DOHH2 (cell line): Measurements from ENCODE around the gene RBMS3.

Experiments
- H3F3A ChIP-seq: fragments of 200-600 bp; sonication (generic), shearing (Covaris generic); 2 replicates; pipeline ENCODE4 v1.6.0; 2016; ENCODE audit warnings: antibody characterized with exemption, mild to moderate bottlenecking; ENCODE audit not compliant: control insufficient read depth, insufficient read depth
- H3K27ac ChIP-seq: fragments of 200-600 bp; sonication (generic); 2 replicates; pipeline ENCODE4 v1.5.1; 2014; ENCODE audit warnings: low read depth, mild to moderate bottlenecking, low read length, moderate library complexity
- H3K27me3 ChIP-seq: fragments of 200-600 bp; sonication (generic); 2 replicates; pipeline ENCODE4 v1.6.1; 2014; ENCODE audit warnings: mild to moderate bottlenecking, low read length, mixed read lengths; ENCODE audit not compliant: control insufficient read depth
- H3K36me3 ChIP-seq: fragments of 200-600 bp; sonication (generic); 2 replicates; pipeline ENCODE4 v1.6.1; 2014; ENCODE audit warnings: mild to moderate bottlenecking, low read length, moderate library complexity, mixed read lengths; ENCODE audit not compliant: control insufficient read depth
- H3K4me1 ChIP-seq: fragments of 200-600 bp; sonication (generic); 2 replicates; pipeline ENCODE4 v1.6.1; 2014; ENCODE audit warnings: mild to moderate bottlenecking, low read length, mixed read lengths; ENCODE audit not compliant: control insufficient read depth
- H3K4me2 ChIP-seq: fragments of 200-600 bp; sonication (generic); 2 replicates; pipeline ENCODE4 v1.6.0; 2014; ENCODE audit warnings: mild to moderate bottlenecking, low read length, moderate library complexity
- H3K4me3 ChIP-seq: fragments of 200-600 bp; sonication (generic); 2 replicates; pipeline ENCODE4 v1.5.1; 2014; ENCODE audit warnings: mild to moderate bottlenecking, low read length, mixed read lengths
- H3K79me2 ChIP-seq: fragments of 200-600 bp; sonication (generic); 2 replicates; pipeline ENCODE4 v1.6.1; 2014; ENCODE audit warnings: mild to moderate bottlenecking, low read length, mixed read lengths; ENCODE audit not compliant: control insufficient read depth
- H3K9me2 ChIP-seq: fragments of 200-600 bp; sonication (generic); replicated peaks from 2 replicates; pipeline ENCODE4 v1.6.1; 2014; ENCODE audit warnings: mild to moderate bottlenecking, low read length, mixed read lengths; ENCODE audit not compliant: control insufficient read depth
- H3K9me3 ChIP-seq: fragments of 200-600 bp; sonication (generic); 2 replicates; pipeline ENCODE4 v1.6.1; 2014; ENCODE audit warnings: antibody characterized with exemption, low read length, mixed read lengths; ENCODE audit not compliant: control insufficient read depth, insufficient read depth
- H4K20me1 ChIP-seq: fragments of 200-600 bp; sonication (generic); 2 replicates; pipeline ENCODE4 v1.6.0; 2014; ENCODE audit warnings: low read depth, mild to moderate bottlenecking, antibody characterized with exemption, low read length, moderate library complexity; ENCODE audit not compliant: control insufficient read depth, insufficient read depth
- EZH2phosphoT487 ChIP-seq: fragments of 200-600 bp; sonication (generic); IDR thresholded peaks from 2 replicates; pipeline ENCODE4 v1.6.1; 2017; ENCODE audit warnings: borderline replicate concordance, mild to moderate bottlenecking, antibody characterized with exemption, low read length, moderate library complexity, mixed read lengths
- TF ChIP-seq, protein P1 (sequence below): fragments of 200-600 bp; sonication (generic); IDR thresholded peaks from one replicate; pipeline ENCODE4 v1.5.1; 2014; ENCODE audit warnings: antibody characterized with exemption, mild to moderate bottlenecking, low read depth, low read length; ENCODE audit not compliant: poor library complexity, severe bottlenecking

Gene RBMS3

DNA sequence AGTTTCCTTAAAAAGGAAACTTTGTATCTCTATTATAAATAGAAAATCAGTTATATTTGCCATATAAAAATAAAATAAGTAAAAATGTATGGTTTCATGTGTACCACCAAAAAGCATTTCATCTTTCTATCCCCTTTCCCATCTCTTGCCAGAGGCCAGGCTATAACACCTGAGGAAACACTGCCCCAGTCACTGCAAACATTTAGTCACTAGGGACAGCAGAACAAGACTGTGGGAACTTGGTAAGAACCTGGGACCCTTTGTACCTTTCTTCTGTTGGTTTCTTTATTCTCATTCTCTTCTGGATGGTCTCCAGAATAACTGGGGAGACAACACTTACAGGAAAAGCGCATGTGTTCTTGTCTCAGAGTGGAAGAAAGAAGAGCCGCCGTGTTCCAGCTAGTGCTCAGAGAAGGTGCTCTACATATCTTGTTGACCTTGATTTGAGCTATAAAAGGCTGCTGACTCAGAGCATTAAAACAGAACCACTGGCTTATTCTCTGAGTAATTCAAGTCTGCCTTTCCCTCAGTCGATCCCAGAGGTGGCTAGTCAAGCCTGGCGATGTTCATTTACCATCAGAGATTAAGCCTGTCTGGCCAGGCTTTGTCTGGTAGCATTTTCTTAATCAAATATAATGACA is 361.6 kb downstream of the RBMS3 start:
- Histone ChIP-seq H3K9me2 (no peaks in the 10 kb centered on the region), H3F3A (no peaks in the 10 kb centered on the region), H3K79me2 (no peaks in the 10 kb centered on the region), H3K4me2 (no peak overlapping the region), H3K4me1 (no peaks in the 10 kb centered on the region), H4K20me1 (no peaks in the 10 kb centered on the region), H3K27ac (no peak overlapping the region), H3K4me3 (no peak overlapping the region), H3K9me3 (no peaks in the 10 kb centered on the region), H3K27me3 (no peaks in the 10 kb centered on the region), H3K36me3 (no peaks in the 10 kb centered on the region)
- TF ChIP-seq EZH2phosphoT487: no peak
- TF ChIP-seq, protein P1, sequence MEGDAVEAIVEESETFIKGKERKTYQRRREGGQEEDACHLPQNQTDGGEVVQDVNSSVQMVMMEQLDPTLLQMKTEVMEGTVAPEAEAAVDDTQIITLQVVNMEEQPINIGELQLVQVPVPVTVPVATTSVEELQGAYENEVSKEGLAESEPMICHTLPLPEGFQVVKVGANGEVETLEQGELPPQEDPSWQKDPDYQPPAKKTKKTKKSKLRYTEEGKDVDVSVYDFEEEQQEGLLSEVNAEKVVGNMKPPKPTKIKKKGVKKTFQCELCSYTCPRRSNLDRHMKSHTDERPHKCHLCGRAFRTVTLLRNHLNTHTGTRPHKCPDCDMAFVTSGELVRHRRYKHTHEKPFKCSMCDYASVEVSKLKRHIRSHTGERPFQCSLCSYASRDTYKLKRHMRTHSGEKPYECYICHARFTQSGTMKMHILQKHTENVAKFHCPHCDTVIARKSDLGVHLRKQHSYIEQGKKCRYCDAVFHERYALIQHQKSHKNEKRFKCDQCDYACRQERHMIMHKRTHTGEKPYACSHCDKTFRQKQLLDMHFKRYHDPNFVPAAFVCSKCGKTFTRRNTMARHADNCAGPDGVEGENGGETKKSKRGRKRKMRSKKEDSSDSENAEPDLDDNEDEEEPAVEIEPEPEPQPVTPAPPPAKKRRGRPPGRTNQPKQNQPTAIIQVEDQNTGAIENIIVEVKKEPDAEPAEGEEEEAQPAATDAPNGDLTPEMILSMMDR: no peak

DNA sequence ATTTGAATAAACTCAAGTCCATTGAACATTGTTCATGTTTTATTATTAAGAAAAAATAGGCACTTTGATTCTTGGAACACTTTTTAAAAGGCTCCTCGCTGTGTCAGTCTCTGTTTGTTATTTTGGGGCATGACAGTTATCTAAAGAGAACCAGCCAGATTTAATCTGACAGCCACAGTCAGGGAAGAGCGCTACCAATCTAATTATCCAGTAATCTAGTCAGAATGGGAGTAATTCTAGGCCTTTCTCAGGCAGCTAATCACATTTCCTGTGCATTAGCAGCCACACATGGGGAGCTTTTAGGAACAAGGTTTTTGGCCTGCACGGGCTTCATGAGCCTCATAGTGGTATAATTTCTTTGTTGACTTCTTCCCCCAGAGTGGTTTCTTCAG is 362.2 kb downstream of the RBMS3 start:
- Histone ChIP-seq H3K4me2 (no peak overlapping the region), H3K27me3 (no peaks in the 10 kb centered on the region), H4K20me1 (no peaks in the 10 kb centered on the region), H3K4me3 (no peak overlapping the region), H3K4me1 (no peaks in the 10 kb centered on the region), H3K79me2 (no peaks in the 10 kb centered on the region), H3F3A (no peaks in the 10 kb centered on the region), H3K9me3 (no peaks in the 10 kb centered on the region), H3K36me3 (no peaks in the 10 kb centered on the region), H3K9me2 (no peaks in the 10 kb centered on the region), H3K27ac (no peak overlapping the region)
- TF ChIP-seq, protein P1: no peak
- TF ChIP-seq EZH2phosphoT487: no peak

DNA sequence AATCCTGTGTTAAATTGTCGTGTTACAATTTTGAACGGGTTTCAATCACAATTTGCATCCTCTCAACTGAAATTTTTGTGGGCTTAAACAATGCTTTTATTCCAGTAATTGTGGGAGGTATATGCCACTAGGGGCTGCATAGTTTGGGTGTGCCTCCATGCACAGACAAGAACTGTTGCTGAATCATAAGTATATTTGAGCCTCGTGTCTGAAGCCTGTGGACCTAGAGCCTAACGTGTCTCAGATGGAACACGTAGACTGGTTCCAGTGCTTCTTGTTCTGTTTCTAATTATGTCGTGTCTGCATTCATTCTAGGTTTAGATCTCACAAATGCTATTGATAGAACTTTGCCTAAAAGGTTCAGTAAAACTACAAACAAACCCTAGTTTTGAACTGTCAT is 363.4 kb downstream of the RBMS3 start:
- H4K20me1 ChIP-seq: no peaks in the 10 kb centered on the region
- no peaks in the 10 kb centered on the region for H3F3A ChIP-seq
- no peak for TF ChIP-seq EZH2phosphoT487

DNA sequence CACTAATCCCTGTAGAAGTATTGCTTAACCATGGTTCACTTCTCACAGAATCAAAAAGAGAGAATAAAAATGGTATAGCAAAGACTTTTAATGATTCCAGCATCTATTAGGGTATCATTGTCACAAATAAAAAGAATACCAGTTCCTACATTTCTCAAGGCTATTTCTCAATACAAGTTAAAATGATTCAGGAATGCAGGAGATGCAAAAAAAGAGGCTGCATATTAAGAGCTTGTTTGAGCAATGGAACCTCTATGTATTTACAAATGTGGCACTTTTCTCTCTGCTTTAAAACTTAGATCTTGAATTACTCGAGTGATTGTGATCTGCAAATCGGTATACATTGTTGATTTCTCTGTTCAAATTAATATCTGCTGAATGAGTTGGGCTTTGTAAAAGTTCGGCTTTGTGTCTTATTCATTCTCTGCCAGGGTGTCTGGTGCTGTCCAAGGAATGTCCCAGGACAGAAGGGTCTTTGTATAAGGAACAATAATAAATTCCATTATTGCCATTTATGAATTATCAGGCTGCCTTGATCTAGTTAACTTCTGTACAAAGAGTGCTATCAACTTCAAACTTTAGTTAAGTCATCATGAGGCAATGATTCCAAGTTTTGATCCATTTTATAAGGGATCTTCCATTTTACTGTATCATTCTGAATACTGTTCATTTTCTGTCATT is 364.2 kb downstream of the RBMS3 start:
- Histone ChIP-seq H3K4me2 (no peak overlapping the region), H3K4me1 (peaks cover 7% of the 10 kb centered on the region), H3K4me3 (no peak overlapping the region), H4K20me1 (no peaks in the 10 kb centered on the region), H3K27ac (no peak overlapping the region), H3F3A (no peaks in the 10 kb centered on the region), H3K9me3 (no peaks in the 10 kb centered on the region), H3K9me2 (no peaks in the 10 kb centered on the region), H3K27me3 (no peaks in the 10 kb centered on the region), H3K79me2 (no peaks in the 10 kb centered on the region), H3K36me3 (no peaks in the 10 kb centered on the region)
- TF ChIP-seq, protein P1: no peak

More for the DNA sequence above, 363.4 kb downstream of the RBMS3 start:
- Histone ChIP-seq H3K36me3 (no peaks in the 10 kb centered on the region), H3K9me2 (no peaks in the 10 kb centered on the region), H3K27ac (no peak overlapping the region), H3K4me3 (no peak overlapping the region), H3K9me3 (no peaks in the 10 kb centered on the region), H3K79me2 (no peaks in the 10 kb centered on the region), H3K27me3 (no peaks in the 10 kb centered on the region), H3K4me1 (no peaks in the 10 kb centered on the region), H3K4me2 (no peak overlapping the region)
